ENCODE results near the gene NCEH1.
"Not testable (repeated sequence)": the region's sequence is repeated elsewhere in the genome, so short reads cannot be mapped to it uniquely, and the experiment has no call there.

- not testable (repeated sequence) for TF ChIP-seq CTCF (IDR thresholded peaks at IDR 0.05); EZH2phosphoT487 (IDR thresholded peaks at IDR 0.05; ENCODE audit: borderline replicate concordance, low read depth); FOXM1 (IDR thresholded peaks at IDR 0.05; ENCODE audit: low read depth); SIN3A (IDR thresholded peaks at IDR 0.05; ENCODE audit: borderline replicate concordance, low read depth, low read length); POLR2AphosphoS5 (IDR thresholded peaks at IDR 0.05; ENCODE audit: low read depth, low read length); USF1 (IDR thresholded peaks at IDR 0.05; ENCODE audit: borderline replicate concordance, low read depth); EP300 (IDR thresholded peaks at IDR 0.05; ENCODE audit: borderline replicate concordance in 1 of 2, low read depth in 1 of 2, low read length in 1 of 2); YY1 (IDR thresholded peaks at IDR 0.05; ENCODE audit: low read depth); FOSL2 (IDR thresholded peaks at IDR 0.05; ENCODE audit: borderline replicate concordance, low read depth); IRF3 (IDR thresholded peaks at IDR 0.05; ENCODE audit: low read depth, low read length)
These were observed 45.4 kb downstream of the NCEH1 start for GRCh38 chr3:172665510-172665909.
